Stimulated activated CD8-positive, alpha-beta memory T cell treated with anti-CD3 and anti-CD28 coated beads, Interleukin-12 subunit alpha, Interleukin-12 subunit beta, amount 100 ng/mL, for 24 hours (primary cell): ENCODE results near the gene HMG20A.

ENCODE experiments used
- DNase-seq: peaks from one replicate; pipeline ENCODE4 v3.0.0-alpha.2; 2020; ENCODE audit errors: extremely low read depth

Gene HMG20A

GRCh38 chr15:77518458-77518857 lies 97.8 kb downstream of the HMG20A start:
- no peak for DNase-seq

- no peak for DNase-seq
Measured at GRCh38 chr15:77519540-77519939, 98.9 kb downstream of the HMG20A start.

GRCh38 chr15:77521206-77521605 lies 100.5 kb downstream of the HMG20A start:
- DNase-seq = no peak

GRCh38 chr15:77525400-77525811 lies 104.7 kb downstream of the HMG20A start:
- no peak for DNase-seq

GRCh38 chr15:77525907-77526594 lies 105.4 kb downstream of the HMG20A start:
- no peak for DNase-seq

GRCh38 chr15:77526595-77527163 lies 106.0 kb downstream of the HMG20A start:
- no peak for DNase-seq

- DNase-seq = no peak
Measured at GRCh38 chr15:77527164-77527778, 106.6 kb downstream of the HMG20A start.

GRCh38 chr15:77527831-77528231 lies 107.1 kb downstream of the HMG20A start:
- DNase-seq = no peak

GRCh38 chr15:77528290-77528967 lies 107.7 kb downstream of the HMG20A start:
- no peak for DNase-seq

- DNase-seq = no peak
Measured at GRCh38 chr15:77528968-77529319, 108.3 kb downstream of the HMG20A start.

- DNase-seq = no peak
Measured at GRCh38 chr15:77529394-77530159, 108.9 kb downstream of the HMG20A start.

GRCh38 chr15:77530576-77530975 lies 109.9 kb downstream of the HMG20A start:
- DNase-seq = no peak

GRCh38 chr15:77531191-77532000 lies 110.7 kb downstream of the HMG20A start:
- no peak for DNase-seq

GRCh38 chr15:77532067-77532710 lies 111.5 kb downstream of the HMG20A start:
- no peak for DNase-seq

- DNase-seq = no peak
Measured at GRCh38 chr15:77532846-77533245, 112.2 kb downstream of the HMG20A start.

GRCh38 chr15:77533578-77534430 lies 113.1 kb downstream of the HMG20A start:
- DNase-seq = no peak
